Astrocyte (in vitro differentiated cells and primary cell): Measurements from ENCODE around the gene PRDM11.

Source experiments
- EZH2 ChIP-seq: IDR thresholded peaks from 2 replicates; pipeline ENCODE4 v1.6.1; 2012; ENCODE audit warnings: mild to moderate bottlenecking, low read length, inconsistent platforms; ENCODE audit not compliant: insufficient read depth
- TF ChIP-seq, protein P1 (sequence below): IDR thresholded peaks from 2 replicates; pipeline ENCODE4 v1.5.1; 2011; ENCODE audit warnings: low read depth, mild to moderate bottlenecking, inconsistent platforms, low read length, moderate library complexity; ENCODE audit not compliant: insufficient read depth

DNA sequence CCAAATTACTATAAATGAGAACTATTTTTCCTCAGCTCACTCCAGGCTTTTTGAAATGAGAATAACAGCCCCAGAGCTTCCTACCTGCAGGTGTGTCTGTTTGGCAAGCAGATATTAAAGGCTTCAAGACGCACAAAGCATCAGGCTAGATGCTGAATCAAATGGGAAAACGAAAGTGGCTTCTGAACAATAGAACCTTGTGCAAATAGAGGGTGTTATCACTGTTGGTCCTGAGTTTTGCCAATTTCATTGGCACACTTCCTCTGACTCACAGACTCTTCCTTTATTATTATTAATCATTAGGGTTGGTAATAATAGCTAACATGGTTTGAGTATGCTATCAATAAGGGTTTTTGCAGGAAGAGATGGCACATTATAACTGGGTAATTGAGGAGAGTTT lies 126.3 kb downstream of the PRDM11 start:
- no peak for TF ChIP-seq EZH2
- TF ChIP-seq, protein P1, sequence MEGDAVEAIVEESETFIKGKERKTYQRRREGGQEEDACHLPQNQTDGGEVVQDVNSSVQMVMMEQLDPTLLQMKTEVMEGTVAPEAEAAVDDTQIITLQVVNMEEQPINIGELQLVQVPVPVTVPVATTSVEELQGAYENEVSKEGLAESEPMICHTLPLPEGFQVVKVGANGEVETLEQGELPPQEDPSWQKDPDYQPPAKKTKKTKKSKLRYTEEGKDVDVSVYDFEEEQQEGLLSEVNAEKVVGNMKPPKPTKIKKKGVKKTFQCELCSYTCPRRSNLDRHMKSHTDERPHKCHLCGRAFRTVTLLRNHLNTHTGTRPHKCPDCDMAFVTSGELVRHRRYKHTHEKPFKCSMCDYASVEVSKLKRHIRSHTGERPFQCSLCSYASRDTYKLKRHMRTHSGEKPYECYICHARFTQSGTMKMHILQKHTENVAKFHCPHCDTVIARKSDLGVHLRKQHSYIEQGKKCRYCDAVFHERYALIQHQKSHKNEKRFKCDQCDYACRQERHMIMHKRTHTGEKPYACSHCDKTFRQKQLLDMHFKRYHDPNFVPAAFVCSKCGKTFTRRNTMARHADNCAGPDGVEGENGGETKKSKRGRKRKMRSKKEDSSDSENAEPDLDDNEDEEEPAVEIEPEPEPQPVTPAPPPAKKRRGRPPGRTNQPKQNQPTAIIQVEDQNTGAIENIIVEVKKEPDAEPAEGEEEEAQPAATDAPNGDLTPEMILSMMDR, result no peak
